Testis (tissue), 3 donors: ENCODE measurements around the gene YLPM1. TPM values are rescaled to one million over a fixed set of nuclear protein-coding genes. Genes with fewer than 3 reads are reported as not detected.

Source experiments
- DNase-seq: peaks from one replicate; pipeline ENCODE4 v3.0.0-alpha.2; 2019
- H3K27ac ChIP-seq, 2 donors: fragments of 200-600 bp; sonication (generic); one replicate each; pipeline ENCODE4 v1.5.1; 2019
- H3K27me3 ChIP-seq: fragments of 200-600 bp; sonication (generic); one replicate; pipeline ENCODE4 v1.5.1; 2019
- H3K36me3 ChIP-seq: fragments of 200-600 bp; sonication (generic); one replicate; pipeline ENCODE4 v1.5.1; 2017; ENCODE audit warnings: low read depth; ENCODE audit errors: missing control alignments
- H3K4me1 ChIP-seq: fragments of 200-600 bp; sonication (generic); one replicate; pipeline ENCODE4 v1.5.1; 2019
- H3K4me3 ChIP-seq, 2 donors: fragments of 200-600 bp; sonication (generic); one replicate each; pipeline ENCODE4 v1.5.1; 2017 to 2019
- H3K9me3 ChIP-seq: fragments of 200-600 bp; sonication (generic); one replicate; pipeline ENCODE4 v1.5.1; 2017
- CTCF ChIP-seq, 3 experiments: fragments of 450-650 bp in 2 of 3; fragments of 200-600 bp in 1 of 3; sonication (generic) in 1 of 3; IDR thresholded peaks; one replicate each; pipeline ENCODE4 v1.5.1; 2016 to 2019; ENCODE audit warnings: antibody characterized with exemption in 3 of 3, mild to moderate bottlenecking in 2 of 3, moderate library complexity in 1 of 3
- POLR2A ChIP-seq: fragments of 450-650 bp; IDR thresholded peaks from one replicate; pipeline ENCODE4 v1.6.1; 2017; ENCODE audit warnings: antibody characterized with exemption, mild to moderate bottlenecking, moderate library complexity
- WGBS, 2 donors: methylation state at CpG; one replicate each; pipeline ENCODE4 v1.1.5; 2018; 5-methylcytosine and 5-hydroxymethylcytosine counted together
- intact Hi-C: fragments of 100-400 bp; cut with DNase I; formaldehyde crosslinking; loops from one replicate; pipeline ENCODE4 v1.15.1; 2023; ENCODE audit warnings: low total_unique reads
- polyA plus RNA-seq: library from polyadenylated mRNA; stranded (reverse); fragments of 350-450 nt; fragmentation: Illumina TruSeq; extraction: RNeasy Lipid Tissue Mini Kit (QIAGEN cat#74804); gene quantifications from one replicate; pipeline ENCODE4 v1.2.3, GENCODE V29; 2014; ENCODE audit warnings: low read depth, low replicate concordance; ENCODE audit not compliant: insufficient read depth
- total RNA-seq, 2 donors: library from RNA; depleted of rRNA; stranded (reverse); fragments of >200 nt; gene quantifications; one replicate each; pipeline ENCODE4 v1.2.3, GENCODE V29; 2016

YLPM1 gene
- total and polyA plus RNA-seq, 3 donors from 2014 or later = 83.2 to 124 (median 99.9) TPM

- Histone ChIP-seq H3K27me3 (no peaks in the 10 kb centered on the region), H3K4me1 (peaks cover 20% of the 10 kb centered on the region), H3K9me3 (no peaks in the 10 kb centered on the region), H3K4me3 (no peak overlapping the region), H3K36me3 (no peaks in the 10 kb centered on the region), H3K27ac (no peak overlapping the region)
- intact Hi-C loops = no loop called here
- WGBS, 2 donors = 60 to 69% methylated on average over 3 of the region's 3 CpGs
- TF ChIP-seq POLR2A (no peak), CTCF (IDR thresholded peaks at IDR 0.05) (no peak)
- no peak for DNase-seq
These were observed 116.5 kb downstream of the YLPM1 start for GRCh38 chr14:74879427-74880182.

GRCh38 chr14:74881431-74882102 is 118.5 kb downstream of the YLPM1 start, which contains the start of gene DLST:
TSS of gene DLST (plus strand) at chr14:74881916. CDS start at chr14:74881954, 38 bp downstream.
- H3K4me1 ChIP-seq = peaks cover 20% of the 10 kb centered on the region
- 0 to 1% methylated on average over 11 to 40 of the region's 53 CpGs for WGBS, 2 donors

GRCh38 chr14:74882103-74882920 is 119.2 kb downstream of the YLPM1 start:
- no peaks in the 10 kb centered on the region for H3K36me3 ChIP-seq
- intact Hi-C loops = no loop called here
- H3K27ac ChIP-seq = peak overlapping the region; percentile 89 to 96
- peak; percentile 60 for DNase-seq
- peak overlapping the region; percentile 91 to 100 for H3K4me3 ChIP-seq
- H3K4me1 ChIP-seq = peaks cover 20% of the 10 kb centered on the region
- 1% methylated on average over 32 to 41 of the region's 49 CpGs for WGBS, 2 donors
- H3K27me3 ChIP-seq = no peaks in the 10 kb centered on the region
- no peaks in the 10 kb centered on the region for H3K9me3 ChIP-seq
- TF ChIP-seq POLR2A (no peak), CTCF (IDR thresholded peaks at IDR 0.05) (no peak)

More at GRCh38 chr14:74881431-74882102, 118.5 kb downstream of the YLPM1 start, which contains the start of gene DLST:
- TF ChIP-seq CTCF (IDR thresholded peaks at IDR 0.05) = peak in 1 of 3 experiments; percentile 36
- TF ChIP-seq POLR2A = no peak
- H3K9me3 ChIP-seq = no peaks in the 10 kb centered on the region
- H3K36me3 ChIP-seq = no peaks in the 10 kb centered on the region
- peak; percentile 90 for DNase-seq
- intact Hi-C loops = no loop called here
- no peaks in the 10 kb centered on the region for H3K27me3 ChIP-seq
- peak within 1 kb of the TSS; percentile 89 to 96 for H3K27ac ChIP-seq
- peak within 1 kb of the TSS; percentile 91 to 100 for H3K4me3 ChIP-seq

Other genes with a start within 250 kb of the YLPM1 start
- 10 to 100 TPM; 19.6 to 45.3 TPM for gene LTBP2, start 151.1 kb upstream of the YLPM1 start, total RNA-seq
- 23.3 TPM for gene LTBP2, start 151.1 kb upstream of the YLPM1 start, polyA plus RNA-seq
- gene AREL1, start 50.2 kb upstream of the YLPM1 start, total RNA-seq = 10 to 100 TPM; 58.8 to 69.9 TPM
- 47.7 TPM for gene AREL1, start 50.2 kb upstream of the YLPM1 start, polyA plus RNA-seq
- 10 to 100 TPM; 29.9 to 30.9 TPM for gene FCF1, start 50.2 kb upstream of the YLPM1 start, total RNA-seq
- 43.5 TPM for gene FCF1, start 50.2 kb upstream of the YLPM1 start, polyA plus RNA-seq
- gene PROX2, start 112.8 kb downstream of the YLPM1 start, total RNA-seq = under 1 TPM; 0.06 to 0.08 TPM
- 0.08 TPM for gene PROX2, start 112.8 kb downstream of the YLPM1 start, polyA plus RNA-seq
- 10 to 100 TPM; 82.0 to 98.1 TPM for gene DLST, start 118.6 kb downstream of the YLPM1 start, total RNA-seq
- 82.8 TPM for gene DLST, start 118.6 kb downstream of the YLPM1 start, polyA plus RNA-seq
- gene RPS6KL1, start 159.9 kb downstream of the YLPM1 start, total RNA-seq = 10 to 100 TPM; 22.5 to 22.9 TPM
- 41.8 TPM for gene RPS6KL1, start 159.9 kb downstream of the YLPM1 start, polyA plus RNA-seq
- gene PGF, start 192.3 kb downstream of the YLPM1 start, total RNA-seq = 10 to 100 TPM in 1 of 2 donors, 1 to 10 TPM in 1; 6.5 to 11.5 TPM
- gene PGF, start 192.3 kb downstream of the YLPM1 start, polyA plus RNA-seq = 5.4 TPM
- 10 to 100 TPM; 39.4 to 40.4 TPM for gene EIF2B2, start 239.6 kb downstream of the YLPM1 start, total RNA-seq
- 124 TPM for gene EIF2B2, start 239.6 kb downstream of the YLPM1 start, polyA plus RNA-seq